K562 (cell line): ENCODE data around the gene PTH2. TPM values are rescaled to one million over a fixed set of nuclear protein-coding genes. Genes with fewer than 3 reads are reported as not detected.

Experiments used
- ATAC-seq: fragments of 200-7000 bp; cut with Tn5 transposase; 3 replicates; pipeline ENCODE4 v1.9.1; 2020; ENCODE audit warnings: moderate library complexity
- BruUV-seq: library from RNA; stranded (reverse); fragments of 400-500 nt; replicated peaks from 2 replicates; lab custom pipeline; 2021; lab: Mats Ljungman, UMichigan
- CTCF ChIA-PET: fragments of 300-600 bp; formaldehyde crosslinking; extraction: SDS; loops from one replicate; lab custom pipeline; 2021; ENCODE audit warnings: low intra/inter-chr PET ratio; lab: Yijun Ruan, JAX
- POLR2A ChIA-PET: fragments of 300-600, 350-650 bp; sonication (Branson Sonifier 250); formaldehyde crosslinking; extraction: SDS; loops from one replicate; lab custom pipeline; 2021; ENCODE audit warnings: antibody characterized with exemption, inconsistent platforms; lab: Yijun Ruan, JAX
- DNase-seq, 4 experiments: peaks; one replicate each; pipeline versions ENCODE4 v3.0.0 to v3.0.0-alpha.2; 2011 to 2018; ENCODE audit warnings: low spot score in 3 of 4, mixed read lengths in 3 of 4; ENCODE audit errors: extremely low read depth in 1 of 4
- FAIRE-seq: peaks from 2 replicates; lab custom pipeline; 2011; peaks lifted over from hg19 to GRCh38; lab: Jason Lieb, UNC
- H2AFZ ChIP-seq: 2 replicates; pipeline ENCODE4 v1.6.0; 2011; ENCODE audit warnings: low read depth, low read length, control low read depth, inconsistent platforms
- H3K27ac ChIP-seq: fragments of 200-600 bp; 3 replicates; pipeline ENCODE4 v1.8.0; 2011; ENCODE audit warnings: low read depth, mild to moderate bottlenecking, control low read depth, inconsistent platforms, low read length, moderate library complexity, mixed read lengths; ENCODE audit errors: extremely low read depth
- H3K27me3 ChIP-seq, 2 experiments: fragments of 300-600 bp in 1 of 2; 2 replicates in 1 of 2; 3 replicates in 1 of 2; pipeline versions ENCODE4 v1.6.0 to v1.8.0; 2011; ENCODE audit warnings: inconsistent platforms in 2 of 2, low read length in 2 of 2, mild to moderate bottlenecking in 1 of 2, mixed read lengths in 1 of 2, moderate library complexity in 1 of 2; ENCODE audit not compliant: control insufficient read depth in 2 of 2, insufficient read depth in 2 of 2
- H3K36me3 ChIP-seq: fragments of 300-600 bp; 3 replicates; pipeline ENCODE4 v1.8.0; 2011; ENCODE audit warnings: mild to moderate bottlenecking, low read length, inconsistent platforms; ENCODE audit not compliant: control insufficient read depth, insufficient read depth
- H3K4me1 ChIP-seq, 2 experiments: fragments of 200-600 bp in 1 of 2; replicated peaks in 1 of 2; 2 replicates in 1 of 2; 3 replicates in 1 of 2; pipeline versions ENCODE4 v1.5.1 to v1.8.0; 2011; ENCODE audit warnings: inconsistent platforms in 2 of 2, low read length in 2 of 2, mild to moderate bottlenecking in 1 of 2, mixed read lengths in 1 of 2, moderate library complexity in 1 of 2; ENCODE audit not compliant: control insufficient read depth in 2 of 2, insufficient read depth in 2 of 2
- H3K4me2 ChIP-seq: 2 replicates; pipeline ENCODE4 v1.6.1; 2011; ENCODE audit warnings: low read length, control low read depth, inconsistent platforms, mixed read lengths; ENCODE audit not compliant: insufficient read depth
- H3K4me3 ChIP-seq: fragments of 200-600 bp; sonication (generic), shearing (Covaris generic); 2 replicates; pipeline ENCODE4 v1.5.1; 2016; ENCODE audit warnings: control low read depth, inconsistent platforms
- H3K79me2 ChIP-seq: fragments of 200-600 bp; 3 replicates; pipeline ENCODE4 v1.8.0; 2011; ENCODE audit warnings: low read length, inconsistent platforms; ENCODE audit not compliant: control insufficient read depth, insufficient read depth
- H3K9ac ChIP-seq, 2 experiments: 2 replicates each; pipeline versions ENCODE4 v1.6.0 to v1.6.1; 2011; ENCODE audit warnings: low read depth in 2 of 2, low read length in 2 of 2, control low read depth in 1 of 2, inconsistent platforms in 1 of 2, mild to moderate bottlenecking in 1 of 2, mixed read lengths in 1 of 2; ENCODE audit not compliant: insufficient read depth in 1 of 2
- H3K9me1 ChIP-seq: one replicate; pipeline ENCODE4 v1.6.0; 2011; ENCODE audit warnings: inconsistent platforms, mild to moderate bottlenecking, low read length, moderate library complexity; ENCODE audit not compliant: control insufficient read depth, insufficient read depth
- H3K9me3 ChIP-seq: replicated peaks from 2 replicates; pipeline ENCODE4 v1.5.1; 2011; ENCODE audit warnings: low read depth, low read length, inconsistent platforms; ENCODE audit not compliant: control insufficient read depth, insufficient read depth
- H4K20me1 ChIP-seq: replicated peaks from 2 replicates; pipeline ENCODE4 v1.6.1; 2011; ENCODE audit warnings: low read length, inconsistent platforms, mixed read lengths; ENCODE audit not compliant: control insufficient read depth, insufficient read depth
- PRDM10 ChIP-seq: fragments of 450-650 bp; IDR thresholded peaks from 2 replicates; pipeline ENCODE4 v1.6.1; 2018; ENCODE audit not compliant: partially characterized antibody
- TCF3 ChIP-seq: sonication (generic); formaldehyde crosslinking; IDR thresholded peaks from 2 replicates; pipeline ENCODE4 v1.4.0; 2020; ENCODE audit warnings: mild to moderate bottlenecking, missing genetic modification reagents
- XRCC5 ChIP-seq: fragments of 200-400 bp; formaldehyde crosslinking; IDR thresholded peaks from 2 replicates; pipeline ENCODE4 v1.6.1; 2017; ENCODE audit warnings: low read depth, mild to moderate bottlenecking, low read length
- ZBTB7A ChIP-seq: IDR thresholded peaks from 2 replicates; pipeline ENCODE4 v1.6.1; 2011; ENCODE audit warnings: low read depth, mild to moderate bottlenecking, low read length, moderate library complexity, borderline replicate concordance; ENCODE audit not compliant: control insufficient read depth
- WGBS: fragments of 100-300 bp; shearing (Covaris generic); methylation state at CpG from one replicate; pipeline ENCODE4 v1.1.6; 2016; ENCODE audit warnings: low coverage, mixed read lengths; ENCODE audit not compliant: insufficient coverage; ENCODE audit errors: missing lambda C conversion rate; 5-methylcytosine and 5-hydroxymethylcytosine counted together
- in situ Hi-C: fragments of 300-500 bp; cut with MboI; formaldehyde crosslinking; loops from 4 replicates; pipeline ENCODE4 v1.15.0; 2018; ENCODE audit warnings: inconsistent platforms, mixed read lengths
- intact Hi-C: fragments of 100-400 bp; cut with micrococcal nuclease; formaldehyde crosslinking; loops from 2 replicates; pipeline ENCODE4 v1.14.2; 2022
- polyA plus RNA-seq, 8 experiments: library from polyadenylated mRNA; depleted of rRNA in 4 of 8; stranded (reverse) in 5 of 8; unstranded in 3 of 8; fragments of >200 nt; fragmentation: Nextera tagmentation in 2 of 8; fragmentation: Illumina TruSeq in 1 of 8; extraction: Ambion mirVana in 2 of 8; extraction: Trizol in 1 of 8; gene quantifications; 2 replicates each; pipeline versions ENCODE4 v1.2.1 to v1.2.3, GENCODE V29; 2011 to 2014; ENCODE audit warnings: inconsistent platforms in 1 of 8, missing spikeins in 1 of 8
- total RNA-seq, 7 experiments: library from RNA; depleted of rRNA in 6 of 7; stranded (reverse); fragments of >200 nt in 6 of 7; fragmentation: Illumina TruSeq in 2 of 7; extraction: Trizol in 2 of 7; gene quantifications; 2 replicates each; pipeline versions ENCODE4 v1.2.1 to v1.2.3, GENCODE V29; 2011 to 2021; ENCODE audit warnings: low replicate concordance in 1 of 7

Gene PTH2
- total and polyA plus RNA-seq, 9 of the 15 experiments (the other 6 are each of a cell fraction or from before 2014, with no cell fraction given), result 1.3 TPM; not detected in 8

GRCh38 chr19:49425922-49426592 is 2.8 kb upstream of the PTH2 start (continued):
- peak; percentile 74 for TF ChIP-seq PRDM10
- TF ChIP-seq XRCC5, result no peak
- TF ChIP-seq, all 486 proteins: peak for 24

GRCh38 chr19:49425178-49425577 is 1.9 kb upstream of the PTH2 start, which contains the start of gene GFY:
GFY (plus strand) TSS chr19:49425388; CDS start chr19:49426431, 1,043 bp downstream.
- 40% methylated on average over 7 of the region's 7 CpGs for WGBS
- DNase-seq, result no peak
- Histone ChIP-seq H3K9ac (peak within 1 kb of the TSS in 1 of 2 experiments; percentile 86; a peak in 2 of 4 replicates), H3K27me3 (no peaks in the 10 kb centered on the region), H3K27ac (peak within 1 kb of the TSS; percentile 11; the same call in 1 of the 3 replicates), H3K9me3 (no peaks in the 10 kb centered on the region), H3K79me2 (no peaks in the 10 kb centered on the region), H3K4me3 (peak within 1 kb of the TSS; percentile 24), H4K20me1 (no peaks in the 10 kb centered on the region), H3K4me1 (peaks cover 53 to 75% of the 10 kb centered on the region in 2 experiments), H3K9me1 (no peaks in the 10 kb centered on the region), H3K4me2 (peak within 1 kb of the TSS; percentile 76), H2AFZ (peak within 1 kb of the TSS; percentile 83), H3K36me3 (no peaks in the 10 kb centered on the region; the same call in 2 of the 3 replicates)
- no peak for ATAC-seq
- BruUV-seq, result no TSS peak
- CTCF ChIA-PET, result no interaction called here
- in situ Hi-C loops (no loop called here), intact Hi-C loops (no loop called here)
- TF ChIP-seq ZBTB7A (peak; percentile 51; the same call in 1 of the 2 replicates), TCF3 (no peak)
- FAIRE-seq, result no peak
- POLR2A ChIA-PET, result interaction anchor here (0.6 to 1.3 kb wide), 5 partner anchors 16 to 1643 kb away, joined by 3 to 5 read pairs (median 3); no protein-coding TSS in a partner anchor
